Smooth muscle cell (in vitro differentiated cells): ENCODE data around the gene HECW1. TPM values are rescaled to one million over a fixed set of nuclear protein-coding genes. Genes with fewer than 3 reads are reported as not detected.

Experiments
- DNase-seq: peaks from one replicate; lab custom pipeline; 2025; ENCODE audit not compliant: unreplicated experiment; lab: John Stamatoyannopoulos, UW
- H2AFZ ChIP-seq: fragments of 200-600 bp; sonication (generic); 2 replicates; pipeline ENCODE4 v1.6.0; 2016; ENCODE audit warnings: antibody characterized with exemption, low read depth, mild to moderate bottlenecking
- H3F3A ChIP-seq: fragments of 200-600 bp; sonication (generic); 2 replicates; pipeline ENCODE4 v1.6.0; 2017; ENCODE audit warnings: antibody characterized with exemption, low read depth
- H3K27ac ChIP-seq: fragments of 200-600 bp; sonication (generic); 2 replicates; pipeline ENCODE4 v1.5.1; 2016; ENCODE audit warnings: low read depth, mild to moderate bottlenecking
- H3K27me3 ChIP-seq: fragments of 200-600 bp; sonication (generic); 2 replicates; pipeline ENCODE4 v1.6.1; 2016; ENCODE audit warnings: low read depth, mild to moderate bottlenecking
- H3K36me3 ChIP-seq: fragments of 200-600 bp; sonication (generic); 2 replicates; pipeline ENCODE4 v1.5.1; 2016; ENCODE audit warnings: low read depth
- H3K4me1 ChIP-seq: fragments of 200-600 bp; sonication (generic); 2 replicates; pipeline ENCODE4 v1.5.1; 2016; ENCODE audit warnings: low read depth
- H3K4me2 ChIP-seq: fragments of 200-600 bp; sonication (generic); 2 replicates; pipeline ENCODE4 v1.6.0; 2016; ENCODE audit warnings: mild to moderate bottlenecking
- H3K4me3 ChIP-seq: fragments of 200-600 bp; sonication (generic); 2 replicates; pipeline ENCODE4 v1.5.1; 2016; ENCODE audit warnings: mild to moderate bottlenecking
- H3K79me2 ChIP-seq: fragments of 200-600 bp; sonication (generic); 2 replicates; pipeline ENCODE4 v1.6.0; 2016; ENCODE audit warnings: low read depth, mild to moderate bottlenecking
- H3K9ac ChIP-seq: fragments of 200-600 bp; sonication (generic); 2 replicates; pipeline ENCODE4 v1.6.0; 2016; ENCODE audit warnings: low read depth
- H3K9me3 ChIP-seq: fragments of 200-600 bp; sonication (generic); replicated peaks from 2 replicates; pipeline ENCODE4 v1.5.1; 2016; ENCODE audit warnings: low read depth
- H4K20me1 ChIP-seq: fragments of 200-600 bp; sonication (generic); 2 replicates; pipeline ENCODE4 v1.6.0; 2016; ENCODE audit warnings: low read depth
- WGBS: methylation state at CpG from one replicate; pipeline ENCODE4 v1.1.7; 2016; ENCODE audit warnings: low lambda C conversion rate; 5-methylcytosine and 5-hydroxymethylcytosine counted together
- polyA plus RNA-seq: library from polyadenylated mRNA; unstranded; fragments of >200 nt; fragmentation: Nextera tagmentation; extraction: Ambion mirVana; gene quantifications from 2 replicates; pipeline ENCODE4 v1.2.1, GENCODE V29; 2016
- total RNA-seq: library from RNA; depleted of rRNA; stranded (reverse); fragments of >200 nt; gene quantifications from 2 replicates; pipeline ENCODE4 v1.2.3, GENCODE V29; 2014
- TF ChIP-seq, protein P1 (sequence below): fragments of 200-600 bp; sonication (generic); IDR thresholded peaks from 2 replicates; pipeline ENCODE4 v1.5.1; 2017; ENCODE audit warnings: borderline replicate concordance, mild to moderate bottlenecking, antibody characterized with exemption; ENCODE audit not compliant: insufficient read depth, poor library complexity, severe bottlenecking

HECW1 gene
- total and polyA plus RNA-seq, 2 experiments from 2014 or later = 0.09 to 0.49 TPM

GRCh38 chr7:43195768-43196167, 83.3 kb downstream of the HECW1 start:
- Histone ChIP-seq H3K79me2 (no peaks in the 10 kb centered on the region), H3K4me3 (no peak overlapping the region), H2AFZ (no peak overlapping the region), H4K20me1 (no peaks in the 10 kb centered on the region), H3K9me3 (no peaks in the 10 kb centered on the region), H3K4me2 (no peak overlapping the region), H3K4me1 (peaks cover 3% of the 10 kb centered on the region), H3K27ac (no peak overlapping the region), H3K9ac (no peak overlapping the region), H3K36me3 (no peaks in the 10 kb centered on the region), H3F3A (no peaks in the 10 kb centered on the region), H3K27me3 (no peaks in the 10 kb centered on the region)
- no peak for DNase-seq
- TF ChIP-seq, protein P1, sequence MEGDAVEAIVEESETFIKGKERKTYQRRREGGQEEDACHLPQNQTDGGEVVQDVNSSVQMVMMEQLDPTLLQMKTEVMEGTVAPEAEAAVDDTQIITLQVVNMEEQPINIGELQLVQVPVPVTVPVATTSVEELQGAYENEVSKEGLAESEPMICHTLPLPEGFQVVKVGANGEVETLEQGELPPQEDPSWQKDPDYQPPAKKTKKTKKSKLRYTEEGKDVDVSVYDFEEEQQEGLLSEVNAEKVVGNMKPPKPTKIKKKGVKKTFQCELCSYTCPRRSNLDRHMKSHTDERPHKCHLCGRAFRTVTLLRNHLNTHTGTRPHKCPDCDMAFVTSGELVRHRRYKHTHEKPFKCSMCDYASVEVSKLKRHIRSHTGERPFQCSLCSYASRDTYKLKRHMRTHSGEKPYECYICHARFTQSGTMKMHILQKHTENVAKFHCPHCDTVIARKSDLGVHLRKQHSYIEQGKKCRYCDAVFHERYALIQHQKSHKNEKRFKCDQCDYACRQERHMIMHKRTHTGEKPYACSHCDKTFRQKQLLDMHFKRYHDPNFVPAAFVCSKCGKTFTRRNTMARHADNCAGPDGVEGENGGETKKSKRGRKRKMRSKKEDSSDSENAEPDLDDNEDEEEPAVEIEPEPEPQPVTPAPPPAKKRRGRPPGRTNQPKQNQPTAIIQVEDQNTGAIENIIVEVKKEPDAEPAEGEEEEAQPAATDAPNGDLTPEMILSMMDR = no peak
- WGBS = 94% methylated on average over 5 of the region's 5 CpGs

GRCh38 chr7:43196379-43196778, 83.9 kb downstream of the HECW1 start:
- Histone ChIP-seq H3K4me1 (peaks cover 3% of the 10 kb centered on the region), H3K27me3 (no peaks in the 10 kb centered on the region), H3K4me2 (no peak overlapping the region), H3K9me3 (no peaks in the 10 kb centered on the region), H3K36me3 (no peaks in the 10 kb centered on the region), H3F3A (no peaks in the 10 kb centered on the region), H3K79me2 (no peaks in the 10 kb centered on the region), H2AFZ (no peak overlapping the region), H3K4me3 (no peak overlapping the region), H4K20me1 (no peaks in the 10 kb centered on the region), H3K9ac (no peak overlapping the region), H3K27ac (no peak overlapping the region)
- DNase-seq = no peak
- 61% methylated on average over 5 of the region's 5 CpGs for WGBS
- TF ChIP-seq, protein P1 = no peak

DNA sequence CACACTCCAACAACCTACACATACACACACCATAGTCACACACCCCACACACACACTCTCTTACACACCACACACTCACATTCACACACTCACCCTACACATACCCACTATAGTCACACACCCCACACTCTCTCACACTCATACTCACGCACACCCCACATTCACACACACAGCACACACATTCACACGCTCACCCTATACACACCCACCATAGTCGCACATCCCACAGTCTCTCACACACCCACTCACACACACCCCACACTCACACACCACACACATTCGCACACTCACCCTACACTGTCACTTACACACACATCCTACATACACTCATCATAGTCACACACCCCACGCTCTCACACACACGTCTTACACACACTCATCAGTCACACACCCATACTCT, 85.6 kb downstream of the HECW1 start:
- H3F3A ChIP-seq = no peaks in the 10 kb centered on the region
- H3K4me3 ChIP-seq = no peak overlapping the region
- no peaks in the 10 kb centered on the region for H3K36me3 ChIP-seq
- H3K9ac ChIP-seq = no peak overlapping the region
- H2AFZ ChIP-seq = no peak overlapping the region
- WGBS = 99% methylated on average over 6 of the region's 6 CpGs
- no peaks in the 10 kb centered on the region for H4K20me1 ChIP-seq
- no peak overlapping the region for H3K4me2 ChIP-seq
- H3K4me1 ChIP-seq = peaks cover 3% of the 10 kb centered on the region
- H3K9me3 ChIP-seq = no peaks in the 10 kb centered on the region
- no peak for DNase-seq
- H3K27me3 ChIP-seq = no peaks in the 10 kb centered on the region
- TF ChIP-seq, protein P1 = no peak
- H3K79me2 ChIP-seq = no peaks in the 10 kb centered on the region
- H3K27ac ChIP-seq = no peak overlapping the region

- no peaks in the 10 kb centered on the region for H3K36me3 ChIP-seq
- no peak overlapping the region for H3K4me3 ChIP-seq
- H3K27ac ChIP-seq = peak overlapping the region; percentile 84
- H2AFZ ChIP-seq = peak overlapping the region; percentile 87
- H3K9ac ChIP-seq = no peak overlapping the region
- no peaks in the 10 kb centered on the region for H3K9me3 ChIP-seq
- H3K27me3 ChIP-seq = no peaks in the 10 kb centered on the region
- DNase-seq = no peak
- 78% methylated on average over 7 of the region's 7 CpGs for WGBS
- peaks cover 3% of the 10 kb centered on the region for H3K4me1 ChIP-seq
- TF ChIP-seq, protein P1 = no peak
- H4K20me1 ChIP-seq = no peaks in the 10 kb centered on the region
- H3F3A ChIP-seq = no peaks in the 10 kb centered on the region
- peak overlapping the region; percentile 71 for H3K4me2 ChIP-seq
- no peaks in the 10 kb centered on the region for H3K79me2 ChIP-seq
These were observed 86.2 kb downstream of the HECW1 start for GRCh38 chr7:43198599-43199090.
